Activated B cell treated with CpG ODN at 0.5 μM for 24 hours (primary cell): ENCODE measurements around the gene OTULINL. TPM values are rescaled to one million over a fixed set of nuclear protein-coding genes. Genes with fewer than 3 reads are reported as not detected.

Source experiments
- ATAC-seq: fragments of 200-7000 bp; cut with Tn5 transposase; one replicate; pipeline ENCODE4 v1.10.0; 2021; ENCODE audit warnings: low read depth, mild to moderate bottlenecking, moderate library complexity
- CTCF ChIA-PET: fragments of 350-600 bp; sonication (Branson Sonifier 250); formaldehyde crosslinking; loops from one replicate; lab custom pipeline; 2021; ENCODE audit warnings: antibody characterized with exemption; lab: Charles Lee
- POLR2A ChIA-PET: fragments of 350-600 bp; sonication (Branson Sonifier 250); formaldehyde crosslinking; loops from one replicate; lab custom pipeline; 2021; ENCODE audit warnings: antibody characterized with exemption; lab: Charles Lee
- DNase-seq: peaks from one replicate; pipeline ENCODE4 v3.0.0; 2022
- H3K27ac Mint-ChIP-seq: one replicate; pipeline ENCODE4 v1.8.0; 2020; ENCODE audit warnings: mixed read lengths
- H3K27me3 Mint-ChIP-seq: one replicate; pipeline ENCODE4 v1.8.0; 2021; ENCODE audit warnings: mixed read lengths
- H3K36me3 Mint-ChIP-seq: one replicate; pipeline ENCODE4 v1.8.0; 2021; ENCODE audit warnings: low read depth, mixed read lengths
- H3K4me1 Mint-ChIP-seq: one replicate; pipeline ENCODE4 v1.8.0; 2021; ENCODE audit warnings: mixed read lengths
- H3K4me3 Mint-ChIP-seq: one replicate; pipeline ENCODE4 v1.8.0; 2020; ENCODE audit warnings: mild to moderate bottlenecking, mixed read lengths
- H3K9me3 Mint-ChIP-seq: one replicate; pipeline ENCODE4 v1.8.0; 2020; ENCODE audit warnings: mixed read lengths
- intact Hi-C: fragments of 100-400 bp; cut with micrococcal nuclease; formaldehyde crosslinking; loops from one replicate; pipeline ENCODE4 v1.15.1; 2024
- total RNA-seq: library from RNA; stranded (reverse); gene quantifications from 2 replicates; pipeline ENCODE4 v1.2.3, GENCODE V29; 2022
- TF ChIP-seq, protein P1 (sequence below): fragments of 200-600 bp; IDR thresholded peaks from one replicate; pipeline ENCODE4 v1.8.0; 2022; ENCODE audit warnings: antibody characterized with exemption, mild to moderate bottlenecking

OTULINL gene
- total RNA-seq, 1 donor from 2014 or later = 0.69 TPM

DNA sequence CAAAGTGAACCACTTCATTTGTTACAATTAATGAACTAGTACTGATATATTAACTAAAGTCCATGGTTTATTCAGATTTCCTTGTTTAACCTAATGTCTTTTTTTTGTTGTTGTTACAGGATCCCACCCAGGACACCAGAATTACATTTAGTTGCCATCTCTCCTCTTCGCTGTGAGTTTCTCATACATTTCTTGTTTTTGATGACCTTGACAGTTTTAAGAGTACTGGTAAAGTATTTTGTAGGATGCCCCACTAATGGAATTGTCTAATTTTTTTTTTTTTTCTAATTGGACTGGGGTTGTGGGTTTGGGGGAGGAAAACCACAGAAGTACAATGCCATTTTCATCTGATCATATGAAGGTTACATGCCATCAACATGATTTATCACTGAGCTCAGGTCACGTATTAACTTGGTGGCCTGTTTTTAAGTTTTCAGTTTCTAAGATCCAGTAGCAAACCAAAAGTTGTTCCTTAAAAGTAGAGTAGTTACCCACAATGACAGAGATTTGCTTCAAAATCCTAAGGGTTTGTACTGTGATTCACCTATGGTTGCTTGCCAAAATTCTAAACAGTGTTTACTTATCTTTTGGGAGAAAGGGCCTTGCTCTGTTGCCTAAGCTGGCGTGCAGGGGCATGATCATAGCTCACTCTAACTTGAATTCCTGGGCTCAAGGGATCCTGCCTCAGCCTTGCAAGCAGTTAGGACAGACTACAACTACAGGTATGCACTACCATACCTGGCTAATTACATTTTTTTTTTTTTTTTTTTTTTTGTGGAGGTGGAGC lies 78.4 kb downstream of the OTULINL start:
- DNase-seq (no peak), ATAC-seq (no peak)
- ChIA-PET CTCF (no interaction called here), POLR2A (no interaction called here)
- intact Hi-C loops = loop anchor here (5.0 to 10.0 kb wide), 5 partner anchors 318 to 1807 kb away; partner anchors contain the start of gene ZNF622
- Mint-ChIP-seq H3K4me3 (no peak overlapping the region), H3K36me3 (peaks cover 12% of the 10 kb centered on the region), H3K27ac (no peak overlapping the region), H3K9me3 (no peaks in the 10 kb centered on the region), H3K4me1 (peaks cover 79% of the 10 kb centered on the region), H3K27me3 (no peaks in the 10 kb centered on the region)
- TF ChIP-seq, protein P1, sequence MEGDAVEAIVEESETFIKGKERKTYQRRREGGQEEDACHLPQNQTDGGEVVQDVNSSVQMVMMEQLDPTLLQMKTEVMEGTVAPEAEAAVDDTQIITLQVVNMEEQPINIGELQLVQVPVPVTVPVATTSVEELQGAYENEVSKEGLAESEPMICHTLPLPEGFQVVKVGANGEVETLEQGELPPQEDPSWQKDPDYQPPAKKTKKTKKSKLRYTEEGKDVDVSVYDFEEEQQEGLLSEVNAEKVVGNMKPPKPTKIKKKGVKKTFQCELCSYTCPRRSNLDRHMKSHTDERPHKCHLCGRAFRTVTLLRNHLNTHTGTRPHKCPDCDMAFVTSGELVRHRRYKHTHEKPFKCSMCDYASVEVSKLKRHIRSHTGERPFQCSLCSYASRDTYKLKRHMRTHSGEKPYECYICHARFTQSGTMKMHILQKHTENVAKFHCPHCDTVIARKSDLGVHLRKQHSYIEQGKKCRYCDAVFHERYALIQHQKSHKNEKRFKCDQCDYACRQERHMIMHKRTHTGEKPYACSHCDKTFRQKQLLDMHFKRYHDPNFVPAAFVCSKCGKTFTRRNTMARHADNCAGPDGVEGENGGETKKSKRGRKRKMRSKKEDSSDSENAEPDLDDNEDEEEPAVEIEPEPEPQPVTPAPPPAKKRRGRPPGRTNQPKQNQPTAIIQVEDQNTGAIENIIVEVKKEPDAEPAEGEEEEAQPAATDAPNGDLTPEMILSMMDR = no peak

DNA sequence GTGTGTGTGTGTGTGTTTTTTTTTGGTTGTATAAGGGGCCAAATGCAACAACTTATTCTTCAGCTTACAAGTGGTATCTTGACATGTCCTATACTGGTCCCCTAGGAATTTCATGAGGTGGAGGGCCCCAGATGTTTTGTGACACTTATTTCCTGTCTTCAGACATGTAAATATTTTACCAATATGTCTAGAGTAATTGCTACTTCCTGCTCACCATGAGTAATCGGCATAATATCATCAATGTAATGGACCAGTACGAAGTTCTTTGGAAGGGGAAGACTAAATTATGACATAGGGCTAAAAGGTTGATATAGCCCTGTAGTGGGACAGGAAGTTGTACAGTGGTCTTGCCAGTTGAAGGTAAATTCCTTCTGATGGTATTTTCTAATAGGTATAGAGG lies 79.2 kb downstream of the OTULINL start:
- no peaks in the 10 kb centered on the region for H3K27me3 Mint-ChIP-seq
- peak overlapping the region; percentile 28 for H3K4me3 Mint-ChIP-seq
- TF ChIP-seq, protein P1 = no peak
- H3K4me1 Mint-ChIP-seq = peaks cover 78% of the 10 kb centered on the region
- DNase-seq = no peak
- peaks cover 18% of the 10 kb centered on the region for H3K36me3 Mint-ChIP-seq
- peak overlapping the region; percentile 65 for H3K27ac Mint-ChIP-seq
- no peaks in the 10 kb centered on the region for H3K9me3 Mint-ChIP-seq
- ChIA-PET CTCF (interaction anchor here (1.8 kb wide), 1 partner anchor 12 kb away, joined by 6 read pairs; no protein-coding TSS in a partner anchor), POLR2A (no interaction called here)
- ATAC-seq = no peak
- intact Hi-C loops = loop anchor here (5.0 to 10.0 kb wide), 4 partner anchors 319 to 1806 kb away; partner anchors contain the start of gene ZNF622

Other genes with a start within 250 kb of the OTULINL start
- 94.0 and 96.5 TPM in 2 replicates for gene OTULIN, start 82.9 kb downstream of the OTULINL start, total RNA-seq